Ishikawa (cell line): ENCODE data around the gene WFDC10B.

Experiments
- CEBPB ChIP-seq: IDR thresholded peaks from 2 replicates; pipeline ENCODE4 v1.6.1; 2012
- CREB1 ChIP-seq: IDR thresholded peaks from 2 replicates; pipeline ENCODE4 v1.6.1; 2012; ENCODE audit warnings: low read depth
- EGR1 ChIP-seq: IDR thresholded peaks from 2 replicates; pipeline ENCODE4 v1.6.1; 2012
- EP300 ChIP-seq: IDR thresholded peaks from 2 replicates; pipeline ENCODE4 v1.6.1; 2012; ENCODE audit warnings: borderline replicate concordance
- FOXM1 ChIP-seq: IDR thresholded peaks from 2 replicates; pipeline ENCODE4 v1.6.1; 2012; ENCODE audit warnings: low read depth, borderline replicate concordance
- NFIC ChIP-seq: IDR thresholded peaks from 2 replicates; pipeline ENCODE4 v1.6.1; 2012
- RAD21 ChIP-seq: IDR thresholded peaks from 2 replicates; pipeline ENCODE4 v1.6.1; 2012; ENCODE audit warnings: low read depth
- TAF1 ChIP-seq: IDR thresholded peaks from 2 replicates; pipeline ENCODE4 v1.6.1; 2012; ENCODE audit warnings: low read depth, mild to moderate bottlenecking
- TCF12 ChIP-seq: IDR thresholded peaks from 2 replicates; pipeline ENCODE4 v1.6.1; 2012; ENCODE audit warnings: low read depth
- TEAD4 ChIP-seq: IDR thresholded peaks from 2 replicates; pipeline ENCODE4 v1.6.1; 2012
- YY1 ChIP-seq: IDR thresholded peaks from 2 replicates; pipeline ENCODE4 v1.6.1; 2012; ENCODE audit warnings: low read depth
- ZBTB7A ChIP-seq: IDR thresholded peaks from 2 replicates; pipeline ENCODE4 v1.6.1; 2012; ENCODE audit warnings: low read depth
- TF ChIP-seq, protein P1 (sequence below): IDR thresholded peaks from 2 replicates; pipeline ENCODE4 v1.6.1; 2012; ENCODE audit warnings: low read depth, mild to moderate bottlenecking
- TF ChIP-seq, protein P2 (sequence below): IDR thresholded peaks from 2 replicates; pipeline ENCODE4 v1.6.1; 2012
- TF ChIP-seq, protein P3 (sequence below): IDR thresholded peaks from 2 replicates; pipeline ENCODE4 v1.6.1; 2012

Gene WFDC10B

DNA sequence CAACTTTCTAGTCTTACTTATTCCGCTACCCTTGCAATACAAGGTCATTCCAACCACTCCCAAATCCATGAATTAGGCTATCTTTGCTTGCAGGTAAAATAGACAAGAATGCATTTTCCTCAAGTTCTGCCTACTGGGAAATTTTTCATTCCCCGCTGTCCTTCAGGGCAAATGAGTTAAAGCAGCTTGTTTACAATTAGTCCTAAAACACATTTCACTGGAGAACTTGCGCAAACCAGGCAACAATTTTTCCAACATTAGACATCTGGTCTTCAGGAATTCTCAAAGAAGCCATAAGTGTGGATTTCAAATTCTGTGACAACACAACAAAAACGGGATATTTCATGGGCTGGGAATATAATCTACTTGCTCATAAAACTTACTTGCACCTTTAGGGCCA is 37.8 kb upstream of the WFDC10B start:
- TF ChIP-seq EGR1: no peak
- no peak for TF ChIP-seq YY1
- TF ChIP-seq, protein P1, sequence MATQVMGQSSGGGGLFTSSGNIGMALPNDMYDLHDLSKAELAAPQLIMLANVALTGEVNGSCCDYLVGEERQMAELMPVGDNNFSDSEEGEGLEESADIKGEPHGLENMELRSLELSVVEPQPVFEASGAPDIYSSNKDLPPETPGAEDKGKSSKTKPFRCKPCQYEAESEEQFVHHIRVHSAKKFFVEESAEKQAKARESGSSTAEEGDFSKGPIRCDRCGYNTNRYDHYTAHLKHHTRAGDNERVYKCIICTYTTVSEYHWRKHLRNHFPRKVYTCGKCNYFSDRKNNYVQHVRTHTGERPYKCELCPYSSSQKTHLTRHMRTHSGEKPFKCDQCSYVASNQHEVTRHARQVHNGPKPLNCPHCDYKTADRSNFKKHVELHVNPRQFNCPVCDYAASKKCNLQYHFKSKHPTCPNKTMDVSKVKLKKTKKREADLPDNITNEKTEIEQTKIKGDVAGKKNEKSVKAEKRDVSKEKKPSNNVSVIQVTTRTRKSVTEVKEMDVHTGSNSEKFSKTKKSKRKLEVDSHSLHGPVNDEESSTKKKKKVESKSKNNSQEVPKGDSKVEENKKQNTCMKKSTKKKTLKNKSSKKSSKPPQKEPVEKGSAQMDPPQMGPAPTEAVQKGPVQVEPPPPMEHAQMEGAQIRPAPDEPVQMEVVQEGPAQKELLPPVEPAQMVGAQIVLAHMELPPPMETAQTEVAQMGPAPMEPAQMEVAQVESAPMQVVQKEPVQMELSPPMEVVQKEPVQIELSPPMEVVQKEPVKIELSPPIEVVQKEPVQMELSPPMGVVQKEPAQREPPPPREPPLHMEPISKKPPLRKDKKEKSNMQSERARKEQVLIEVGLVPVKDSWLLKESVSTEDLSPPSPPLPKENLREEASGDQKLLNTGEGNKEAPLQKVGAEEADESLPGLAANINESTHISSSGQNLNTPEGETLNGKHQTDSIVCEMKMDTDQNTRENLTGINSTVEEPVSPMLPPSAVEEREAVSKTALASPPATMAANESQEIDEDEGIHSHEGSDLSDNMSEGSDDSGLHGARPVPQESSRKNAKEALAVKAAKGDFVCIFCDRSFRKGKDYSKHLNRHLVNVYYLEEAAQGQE: no peak
- TF ChIP-seq, protein P2, sequence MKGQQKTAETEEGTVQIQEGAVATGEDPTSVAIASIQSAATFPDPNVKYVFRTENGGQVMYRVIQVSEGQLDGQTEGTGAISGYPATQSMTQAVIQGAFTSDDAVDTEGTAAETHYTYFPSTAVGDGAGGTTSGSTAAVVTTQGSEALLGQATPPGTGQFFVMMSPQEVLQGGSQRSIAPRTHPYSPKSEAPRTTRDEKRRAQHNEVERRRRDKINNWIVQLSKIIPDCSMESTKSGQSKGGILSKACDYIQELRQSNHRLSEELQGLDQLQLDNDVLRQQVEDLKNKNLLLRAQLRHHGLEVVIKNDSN: no peak
- TF ChIP-seq TAF1: no peak
- no peak for TF ChIP-seq TEAD4
- TF ChIP-seq CEBPB: no peak
- TF ChIP-seq RAD21: no peak

DNA sequence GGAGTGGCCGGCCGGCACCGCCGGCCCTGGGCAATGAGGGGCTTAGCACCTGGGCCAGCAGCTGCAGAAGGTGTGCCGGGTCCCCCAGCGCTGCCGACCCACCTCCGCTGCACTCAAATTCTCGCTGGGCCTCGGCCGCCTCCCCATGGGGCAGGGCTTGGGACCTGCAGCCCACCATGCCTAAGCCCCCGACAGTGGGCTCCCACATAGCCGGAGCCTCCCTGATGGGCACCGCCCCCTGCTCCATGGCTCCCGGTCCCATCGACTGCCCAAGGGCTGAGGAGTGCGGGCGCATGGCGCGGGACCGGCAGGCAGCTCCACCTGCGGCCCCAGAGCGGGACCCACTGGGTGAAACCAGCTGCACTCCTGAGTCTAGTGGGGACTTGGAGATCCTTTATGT is 31.2 kb upstream of the WFDC10B start:
- TF ChIP-seq ZBTB7A (no peak), CREB1 (no peak), FOXM1 (no peak), YY1 (no peak), NFIC (no peak), TCF12 (no peak), TEAD4 (no peak), CEBPB (no peak), EP300 (no peak), RAD21 (no peak)
- TF ChIP-seq, protein P2: no peak
- TF ChIP-seq, protein P1: no peak

DNA sequence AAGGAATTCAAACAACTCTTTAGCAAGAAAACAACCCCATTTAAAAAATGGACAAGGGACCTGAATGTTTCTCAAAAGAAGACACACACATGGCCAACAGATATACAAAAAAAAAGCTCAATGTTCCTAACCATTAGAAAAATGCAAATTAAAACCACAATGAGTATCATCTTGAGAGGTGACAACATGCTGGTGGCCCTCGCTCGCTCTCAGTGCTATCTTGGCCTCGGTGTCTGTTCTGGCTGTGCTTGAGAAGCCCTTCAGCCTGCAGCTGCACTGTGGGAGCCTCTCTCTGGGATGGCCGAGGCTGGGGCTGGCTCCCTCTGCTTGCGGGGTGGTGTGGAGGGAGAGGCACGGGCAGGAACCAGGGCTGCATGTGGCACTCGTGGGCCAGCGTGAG is 30.7 kb upstream of the WFDC10B start:
- no peak for TF ChIP-seq CREB1

DNA sequence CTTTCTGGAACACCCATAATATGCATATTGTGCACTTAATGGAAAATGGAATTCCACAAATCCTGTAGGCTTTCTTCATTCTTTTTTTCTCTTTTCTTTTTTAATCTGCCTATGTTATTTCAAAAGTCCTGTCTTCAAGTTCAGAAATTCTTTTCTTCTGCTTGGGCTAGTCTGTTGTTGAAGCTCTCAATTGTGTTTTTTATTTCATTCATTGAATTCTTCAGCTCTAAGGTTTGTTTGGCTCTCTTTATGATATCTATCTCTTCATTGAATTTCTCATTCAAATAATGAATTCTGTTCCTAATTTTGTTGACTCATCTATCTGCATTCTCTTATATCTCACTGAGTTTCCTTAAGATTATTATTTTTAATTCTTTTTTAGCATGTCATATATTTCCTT is 27.4 kb upstream of the WFDC10B start:
- TF ChIP-seq, protein P2: no peak
- TF ChIP-seq, protein P1: no peak
- TF ChIP-seq CEBPB: no peak
- TF ChIP-seq, protein P3, sequence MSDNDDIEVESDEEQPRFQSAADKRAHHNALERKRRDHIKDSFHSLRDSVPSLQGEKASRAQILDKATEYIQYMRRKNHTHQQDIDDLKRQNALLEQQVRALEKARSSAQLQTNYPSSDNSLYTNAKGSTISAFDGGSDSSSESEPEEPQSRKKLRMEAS: no peak
- no peak for TF ChIP-seq ZBTB7A
- no peak for TF ChIP-seq TEAD4
- no peak for TF ChIP-seq YY1
- TF ChIP-seq TCF12: no peak
- TF ChIP-seq FOXM1: no peak
- TF ChIP-seq NFIC: no peak
- no peak for TF ChIP-seq EP300
- TF ChIP-seq CREB1: no peak
- TF ChIP-seq EGR1: no peak

DNA sequence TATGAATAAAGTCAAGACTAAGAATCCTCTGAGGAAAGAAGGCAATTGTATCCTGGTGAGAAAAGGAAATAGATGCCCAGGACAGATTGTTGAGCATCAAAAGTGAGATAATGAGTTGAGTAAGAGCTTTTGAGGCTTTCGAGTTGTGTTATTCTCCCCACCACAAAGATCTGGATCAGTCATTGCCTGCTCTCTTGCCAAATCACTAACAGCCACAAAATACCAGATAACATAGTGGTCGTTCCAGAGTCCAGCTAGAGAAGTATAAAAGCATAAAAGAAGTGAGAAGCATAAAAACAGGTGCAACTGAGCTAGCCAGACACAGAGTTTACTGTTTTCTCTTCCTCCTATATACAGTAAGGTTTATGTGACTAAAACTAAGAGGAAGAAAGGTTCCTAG is 22.2 kb upstream of the WFDC10B start:
- no peak for TF ChIP-seq NFIC
- no peak for TF ChIP-seq ZBTB7A
- no peak for TF ChIP-seq TAF1
- TF ChIP-seq, protein P1: no peak
- no peak for TF ChIP-seq FOXM1
- TF ChIP-seq CEBPB: no peak
- no peak for TF ChIP-seq EGR1
- TF ChIP-seq EP300: no peak
- no peak for TF ChIP-seq TEAD4
- TF ChIP-seq TCF12: no peak
- TF ChIP-seq, protein P2: no peak
- TF ChIP-seq, protein P3: no peak
- TF ChIP-seq CREB1: no peak
- no peak for TF ChIP-seq RAD21
- no peak for TF ChIP-seq YY1
